HepG2 (cell line): Measurements from ENCODE around the gene HES2. TPM values are rescaled to one million over a fixed set of nuclear protein-coding genes. Genes with fewer than 3 reads are reported as not detected.

ENCODE experiments used
- BRD4 ChIP-seq: sonication (generic); formaldehyde crosslinking; IDR thresholded peaks from 2 replicates; pipeline ENCODE4 v1.4.0; 2020; ENCODE audit warnings: missing genetic modification reagents
- CBX1 ChIP-seq: IDR thresholded peaks from one replicate; pipeline ENCODE4 v1.6.1; 2016; ENCODE audit warnings: antibody characterized with exemption, low read depth
- CBX2 ChIP-seq, 2 experiments: fragments of 200-600 bp in 1 of 2; sonication (generic); formaldehyde crosslinking in 1 of 2; IDR thresholded peaks; 2 replicates each; pipeline versions ENCODE4 v1.7.0 to v1.8.1; 2018 to 2022; ENCODE audit warnings: low read depth in 2 of 2, low read length in 1 of 2, mild to moderate bottlenecking in 1 of 2, missing genetic modification reagents in 1 of 2
- CEBPG ChIP-seq: IDR thresholded peaks from 2 replicates; pipeline ENCODE4 v1.6.1; 2016
- DMAP1 ChIP-seq: IDR thresholded peaks from 2 replicates; pipeline ENCODE4 v1.6.1; 2016
- EZH2 ChIP-seq: conservative IDR thresholded peaks from 2 replicates; pipeline ENCODE4 v1.6.1; 2012; ENCODE audit warnings: mild to moderate bottlenecking, low read depth, low read length, moderate library complexity
- FOXA3 ChIP-seq: IDR thresholded peaks from 2 replicates; pipeline ENCODE4 v1.6.1; 2016; ENCODE audit warnings: missing genetic modification reagents, missing compliant biosample characterization
- HNRNPLL ChIP-seq: fragments of 200-400 bp; formaldehyde crosslinking; IDR thresholded peaks from 2 replicates; pipeline ENCODE4 v1.6.1; 2017; ENCODE audit warnings: mild to moderate bottlenecking, low read depth, low read length; ENCODE audit not compliant: poor library complexity, severe bottlenecking
- LBX2 ChIP-seq: sonication (generic); formaldehyde crosslinking; IDR thresholded peaks from 2 replicates; pipeline ENCODE4 v1.5.0; 2020; ENCODE audit warnings: missing genetic modification reagents, mild to moderate bottlenecking, borderline replicate concordance
- MAFF ChIP-seq: IDR thresholded peaks from 2 replicates; pipeline ENCODE4 v1.6.1; 2011; ENCODE audit warnings: low read depth, low read length, improper control_type of control experiment
- NFE2 ChIP-seq: sonication (generic); formaldehyde crosslinking; IDR thresholded peaks from 2 replicates; pipeline ENCODE4 v1.4.0; 2020; ENCODE audit warnings: missing genetic modification reagents
- NR2C2 ChIP-seq: sonication (generic); formaldehyde crosslinking; IDR thresholded peaks from 2 replicates; pipeline ENCODE4 v1.4.0; 2020; ENCODE audit warnings: missing genetic modification reagents, mild to moderate bottlenecking, moderate library complexity, borderline replicate concordance
- PRDM15 ChIP-seq: sonication (generic); formaldehyde crosslinking; IDR thresholded peaks from 2 replicates; pipeline ENCODE4 v1.4.0; 2020; ENCODE audit warnings: missing genetic modification reagents
- REPIN1 ChIP-seq: sonication (generic); formaldehyde crosslinking; IDR thresholded peaks from 2 replicates; pipeline ENCODE4 v1.8.0; 2022; ENCODE audit warnings: missing genetic modification reagents, low read depth, mild to moderate bottlenecking, borderline replicate concordance
- RXRA ChIP-seq: sonication (generic); formaldehyde crosslinking; IDR thresholded peaks from 2 replicates; pipeline ENCODE4 v1.5.1; 2020; ENCODE audit warnings: missing genetic modification reagents
- SIX1 ChIP-seq: sonication (generic); formaldehyde crosslinking; IDR thresholded peaks from 2 replicates; pipeline ENCODE4 v1.4.0; 2020; ENCODE audit warnings: missing genetic modification reagents, borderline replicate concordance
- SOX13 ChIP-seq, 3 experiments: fragments of 450-650 bp in 1 of 3; sonication (generic) in 1 of 3; formaldehyde crosslinking in 1 of 3; IDR thresholded peaks in 2 of 3; conservative IDR thresholded peaks in 1 of 3; 2 replicates each; pipeline versions ENCODE4 v1.5.0 to v1.6.1; 2016 to 2020; ENCODE audit warnings: antibody characterized with exemption in 1 of 3, mild to moderate bottlenecking in 1 of 3, missing compliant biosample characterization in 1 of 3, missing genetic modification reagents in 1 of 3, moderate library complexity in 1 of 3
- SOX5 ChIP-seq: IDR thresholded peaks from 2 replicates; pipeline ENCODE4 v1.6.1; 2016; ENCODE audit warnings: borderline replicate concordance
- SP1 ChIP-seq, 2 experiments: fragments of 450-650 bp in 1 of 2; sonication (generic) in 1 of 2; formaldehyde crosslinking in 1 of 2; IDR thresholded peaks; 2 replicates each; pipeline versions ENCODE4 v1.4.0 to v1.6.1; 2016 to 2020; ENCODE audit warnings: missing genetic modification reagents in 1 of 2
- SP4 ChIP-seq: sonication (generic); formaldehyde crosslinking; IDR thresholded peaks from 2 replicates; pipeline ENCODE4 v1.8.1; 2023; ENCODE audit warnings: mild to moderate bottlenecking, missing genetic modification reagents
- STAG1 ChIP-seq: sonication (generic); formaldehyde crosslinking; IDR thresholded peaks from 2 replicates; pipeline ENCODE4 v1.4.0; 2020; ENCODE audit warnings: missing genetic modification reagents
- TOPORS ChIP-seq: sonication (generic); formaldehyde crosslinking; IDR thresholded peaks from 2 replicates; pipeline ENCODE4 v1.8.0; 2023; ENCODE audit warnings: mild to moderate bottlenecking, missing genetic modification reagents
- ZFP90 ChIP-seq: sonication (generic); formaldehyde crosslinking; IDR thresholded peaks from 2 replicates; pipeline ENCODE4 v1.8.0; 2022; ENCODE audit warnings: missing genetic modification reagents, mild to moderate bottlenecking, inconsistent platforms, borderline replicate concordance
- ZNF143 ChIP-seq: sonication (generic); formaldehyde crosslinking; IDR thresholded peaks from 2 replicates; pipeline ENCODE4 v1.4.0; 2020; ENCODE audit warnings: missing genetic modification reagents
- ZNF337 ChIP-seq: sonication (generic); formaldehyde crosslinking; IDR thresholded peaks from 2 replicates; pipeline ENCODE4 v1.5.1; 2020; ENCODE audit warnings: missing genetic modification reagents, low read depth, mild to moderate bottlenecking, borderline replicate concordance
- polyA plus RNA-seq, 8 experiments: library from polyadenylated mRNA; depleted of rRNA in 3 of 8; stranded (reverse) in 7 of 8; unstranded in 1 of 8; fragments of >200 nt; fragmentation: Illumina TruSeq in 4 of 8; extraction: Trizol in 4 of 8; gene quantifications; 2 replicates each; pipeline versions ENCODE4 v1.2.1 to v1.2.3, GENCODE V29; 2011 to 2016; ENCODE audit warnings: low read depth in 4 of 8, missing spikeins in 1 of 8, mixed read lengths in 1 of 8; ENCODE audit not compliant: insufficient read depth in 1 of 8
- total RNA-seq, 5 experiments: library from RNA; depleted of rRNA; stranded (reverse); fragments of >200 nt; fragmentation: Illumina TruSeq; extraction: Trizol; gene quantifications; 2 replicates each; pipeline ENCODE4 v1.2.3, GENCODE V29; 2016; ENCODE audit warnings: low read depth in 1 of 5

HES2 gene
- total and polyA plus RNA-seq, 2 of the 13 experiments (the other 11 are each of a cell fraction or from before 2014, with no cell fraction given), result 0.11 to 0.17 TPM

GRCh38 chr1:6447016-6447817 lies 27.5 kb upstream of the HES2 start (continued):
- TF ChIP-seq PRDM15 (CRISPR knock-in tag) (peak; percentile 37; the same call in 1 of the 2 replicates), EZH2 (no peak), STAG1 (peak; percentile 16), SIX1 (peak; percentile 89), CBX1 (peak; percentile 16), ZNF337 (CRISPR knock-in tag) (peak; percentile 60; the same call in 1 of the 2 replicates), HNRNPLL (peak; percentile 71), SP4 (CRISPR knock-in tag) (peak; percentile 56), FOXA3 (CRISPR knock-in tag) (peak; percentile 47), SOX5 (CRISPR knock-in tag) (peak; percentile 73; the same call in 1 of the 2 replicates), MAFF (no peak), REPIN1 (CRISPR knock-in tag) (peak; percentile 92), SP1 (IDR thresholded peaks at IDR 0.05) (no peak), SP1 (CRISPR knock-in tag; IDR thresholded peaks at IDR 0.05) (peak; percentile 30; the same call in 1 of the 2 replicates), DMAP1 (CRISPR knock-in tag) (peak; percentile 73), ZFP90 (CRISPR knock-in tag) (peak; percentile 77), CBX2 (IDR thresholded peaks at IDR 0.05; ENCODE audit: low read depth, low read length) (no peak), CBX2 (CRISPR knock-in tag; IDR thresholded peaks at IDR 0.05; ENCODE audit: low read depth) (no peak), RXRA (peak; percentile 91), SOX13 (IDR thresholded peaks at IDR 0.05) (no peak; the same call in 1 of the 2 replicates), SOX13 (CRISPR knock-in tag; conservative IDR thresholded peaks at IDR 0.05 in 1 of 2, IDR thresholded peaks at IDR 0.05 in 1 of 2) (peak in 1 of 2 experiments; percentile 53; a peak in 1 of 4 replicates), CEBPG (no peak), BRD4 (CRISPR knock-in tag) (peak; percentile 23), LBX2 (CRISPR knock-in tag) (peak; percentile 51; the same call in 1 of the 2 replicates), ZNF143 (CRISPR knock-in tag) (peak; percentile 56), NR2C2 (peak; percentile 87), NFE2 (CRISPR knock-in tag) (no peak), TOPORS (CRISPR knock-in tag) (0 out of 2 replicates have a peak, but pooled peaks have one; percentile 26)
